ENCODE data around the gene SMIM17. TPM values are rescaled to one million over a fixed set of nuclear protein-coding genes. Genes with fewer than 3 reads are reported as not detected.

SMIM17 gene
- total and polyA plus RNA-seq, 2 of the 13 experiments (the other 11 are each of a cell fraction or from before 2014, with no cell fraction given), result 0.21 to 0.53 TPM

DNA sequence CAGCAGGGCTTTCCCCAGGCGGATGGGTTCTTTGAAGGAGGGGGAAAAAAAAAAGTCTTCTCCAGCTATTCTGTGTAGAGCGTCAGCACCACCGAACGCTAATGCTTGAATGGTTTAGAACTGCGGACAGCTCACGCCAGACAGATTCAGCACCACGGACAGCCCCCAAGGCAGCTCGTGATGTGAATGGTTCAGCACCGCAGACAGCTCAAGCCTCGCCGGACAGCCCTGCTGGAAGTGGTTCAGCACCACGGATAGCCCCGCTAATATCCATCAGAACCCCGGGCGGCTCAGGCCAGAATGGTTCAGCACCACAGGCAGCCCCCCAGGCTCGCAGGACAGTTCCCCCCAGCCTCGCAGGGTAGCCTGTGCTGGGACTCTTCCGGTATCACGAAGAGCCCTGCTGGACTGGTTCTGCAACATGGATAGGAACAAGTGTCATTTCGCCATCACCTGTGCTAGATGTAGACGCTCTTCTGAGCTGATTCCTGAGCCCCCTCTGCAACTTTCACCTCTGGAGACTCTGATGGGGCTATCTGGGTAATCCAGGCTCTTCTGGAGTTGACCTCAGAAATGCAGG, 4.9 kb upstream of the SMIM17 start (continued):
- TF ChIP-seq ZIK1 (CRISPR knock-in tag; IDR thresholded peaks at IDR 0.05; ENCODE audit: borderline replicate concordance, low read depth) (peak; percentile 100), ERF (CRISPR knock-in tag; IDR thresholded peaks at IDR 0.05) (peak; percentile 100), KDM6A (CRISPR knock-in tag; IDR thresholded peaks at IDR 0.05; ENCODE audit: low read depth) (peak; percentile 74), ZNF260 (CRISPR knock-in tag; IDR thresholded peaks at IDR 0.05; ENCODE audit: borderline replicate concordance, low read depth) (no peak), ZNF589 (CRISPR knock-in tag; conservative IDR thresholded peaks at IDR 0.05) (peak; percentile 100), SOX13 (IDR thresholded peaks at IDR 0.05) (no peak), SOX13 (CRISPR knock-in tag; conservative IDR thresholded peaks at IDR 0.05 in 1 of 2, IDR thresholded peaks at IDR 0.05 in 1 of 2) (peak in 1 of 2 experiments; percentile 80; a peak in 2 of 4 replicates), MAF1 (CRISPR knock-in tag; IDR thresholded peaks at IDR 0.05; ENCODE audit: borderline replicate concordance) (peak; percentile 99), KAT8 (CRISPR knock-in tag; IDR thresholded peaks at IDR 0.05) (peak; percentile 94), SRSF4 (IDR thresholded peaks at IDR 0.05; ENCODE audit: low read depth, low read length, poor library complexity, severe bottlenecking) (no peak), NR3C1 (CRISPR knock-in tag; IDR thresholded peaks at IDR 0.05) (peak; percentile 94), IRX3 (CRISPR knock-in tag; IDR thresholded peaks at IDR 0.05; ENCODE audit: borderline replicate concordance, low read depth) (peak; percentile 100), SP5 (CRISPR knock-in tag; IDR thresholded peaks at IDR 0.05; ENCODE audit: borderline replicate concordance, low read depth) (peak; percentile 63), KLF13 (CRISPR knock-in tag; IDR thresholded peaks at IDR 0.05) (peak; percentile 99), PHF21A (CRISPR knock-in tag; IDR thresholded peaks at IDR 0.05) (no peak), ZNF124 (CRISPR knock-in tag; IDR thresholded peaks at IDR 0.05) (peak; percentile 100)
- TF ChIP-seq, protein P1, sequence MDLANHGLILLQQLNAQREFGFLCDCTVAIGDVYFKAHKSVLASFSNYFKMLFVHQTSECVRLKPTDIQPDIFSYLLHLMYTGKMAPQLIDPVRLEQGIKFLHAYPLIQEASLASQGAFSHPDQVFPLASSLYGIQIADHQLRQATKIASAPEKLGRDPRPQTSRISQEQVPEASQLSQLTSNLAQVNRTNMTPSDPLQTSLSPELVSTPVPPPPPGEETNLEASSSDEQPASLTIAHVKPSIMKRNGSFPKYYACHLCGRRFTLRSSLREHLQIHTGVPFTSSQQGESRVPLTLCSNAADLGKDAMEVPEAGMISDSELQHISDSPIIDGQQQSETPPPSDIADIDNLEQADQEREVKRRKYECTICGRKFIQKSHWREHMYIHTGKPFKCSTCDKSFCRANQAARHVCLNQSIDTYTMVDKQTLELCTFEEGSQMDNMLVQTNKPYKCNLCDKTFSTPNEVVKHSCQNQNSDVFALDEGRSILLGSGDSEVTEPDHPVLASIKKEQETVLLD (CRISPR knock-in tag; IDR thresholded peaks at IDR 0.05; ENCODE audit: low read depth), result peak; percentile 95
- TF ChIP-seq, protein P2, sequence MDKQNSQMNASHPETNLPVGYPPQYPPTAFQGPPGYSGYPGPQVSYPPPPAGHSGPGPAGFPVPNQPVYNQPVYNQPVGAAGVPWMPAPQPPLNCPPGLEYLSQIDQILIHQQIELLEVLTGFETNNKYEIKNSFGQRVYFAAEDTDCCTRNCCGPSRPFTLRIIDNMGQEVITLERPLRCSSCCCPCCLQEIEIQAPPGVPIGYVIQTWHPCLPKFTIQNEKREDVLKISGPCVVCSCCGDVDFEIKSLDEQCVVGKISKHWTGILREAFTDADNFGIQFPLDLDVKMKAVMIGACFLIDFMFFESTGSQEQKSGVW (CRISPR knock-in tag; IDR thresholded peaks at IDR 0.05; ENCODE audit: borderline replicate concordance), result peak; percentile 99
- TF ChIP-seq, protein P3, sequence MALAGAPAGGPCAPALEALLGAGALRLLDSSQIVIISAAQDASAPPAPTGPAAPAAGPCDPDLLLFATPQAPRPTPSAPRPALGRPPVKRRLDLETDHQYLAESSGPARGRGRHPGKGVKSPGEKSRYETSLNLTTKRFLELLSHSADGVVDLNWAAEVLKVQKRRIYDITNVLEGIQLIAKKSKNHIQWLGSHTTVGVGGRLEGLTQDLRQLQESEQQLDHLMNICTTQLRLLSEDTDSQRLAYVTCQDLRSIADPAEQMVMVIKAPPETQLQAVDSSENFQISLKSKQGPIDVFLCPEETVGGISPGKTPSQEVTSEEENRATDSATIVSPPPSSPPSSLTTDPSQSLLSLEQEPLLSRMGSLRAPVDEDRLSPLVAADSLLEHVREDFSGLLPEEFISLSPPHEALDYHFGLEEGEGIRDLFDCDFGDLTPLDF (CRISPR knock-in tag; IDR thresholded peaks at IDR 0.05), result peak; percentile 95
- TF ChIP-seq, protein P4, sequence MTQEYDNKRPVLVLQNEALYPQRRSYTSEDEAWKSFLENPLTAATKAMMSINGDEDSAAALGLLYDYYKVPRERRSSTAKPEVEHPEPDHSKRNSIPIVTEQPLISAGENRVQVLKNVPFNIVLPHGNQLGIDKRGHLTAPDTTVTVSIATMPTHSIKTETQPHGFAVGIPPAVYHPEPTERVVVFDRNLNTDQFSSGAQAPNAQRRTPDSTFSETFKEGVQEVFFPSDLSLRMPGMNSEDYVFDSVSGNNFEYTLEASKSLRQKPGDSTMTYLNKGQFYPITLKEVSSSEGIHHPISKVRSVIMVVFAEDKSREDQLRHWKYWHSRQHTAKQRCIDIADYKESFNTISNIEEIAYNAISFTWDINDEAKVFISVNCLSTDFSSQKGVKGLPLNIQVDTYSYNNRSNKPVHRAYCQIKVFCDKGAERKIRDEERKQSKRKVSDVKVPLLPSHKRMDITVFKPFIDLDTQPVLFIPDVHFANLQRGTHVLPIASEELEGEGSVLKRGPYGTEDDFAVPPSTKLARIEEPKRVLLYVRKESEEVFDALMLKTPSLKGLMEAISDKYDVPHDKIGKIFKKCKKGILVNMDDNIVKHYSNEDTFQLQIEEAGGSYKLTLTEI (CRISPR knock-in tag; conservative IDR thresholded peaks at IDR 0.05), result peak; percentile 65; the same call in 1 of the 2 replicates
- TF ChIP-seq, protein P5, sequence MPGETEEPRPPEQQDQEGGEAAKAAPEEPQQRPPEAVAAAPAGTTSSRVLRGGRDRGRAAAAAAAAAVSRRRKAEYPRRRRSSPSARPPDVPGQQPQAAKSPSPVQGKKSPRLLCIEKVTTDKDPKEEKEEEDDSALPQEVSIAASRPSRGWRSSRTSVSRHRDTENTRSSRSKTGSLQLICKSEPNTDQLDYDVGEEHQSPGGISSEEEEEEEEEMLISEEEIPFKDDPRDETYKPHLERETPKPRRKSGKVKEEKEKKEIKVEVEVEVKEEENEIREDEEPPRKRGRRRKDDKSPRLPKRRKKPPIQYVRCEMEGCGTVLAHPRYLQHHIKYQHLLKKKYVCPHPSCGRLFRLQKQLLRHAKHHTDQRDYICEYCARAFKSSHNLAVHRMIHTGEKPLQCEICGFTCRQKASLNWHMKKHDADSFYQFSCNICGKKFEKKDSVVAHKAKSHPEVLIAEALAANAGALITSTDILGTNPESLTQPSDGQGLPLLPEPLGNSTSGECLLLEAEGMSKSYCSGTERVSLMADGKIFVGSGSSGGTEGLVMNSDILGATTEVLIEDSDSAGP (CRISPR knock-in tag; IDR thresholded peaks at IDR 0.05; ENCODE audit: borderline replicate concordance), result peak; percentile 83; the same call in 1 of the 2 replicates
- TF ChIP-seq, protein P6, sequence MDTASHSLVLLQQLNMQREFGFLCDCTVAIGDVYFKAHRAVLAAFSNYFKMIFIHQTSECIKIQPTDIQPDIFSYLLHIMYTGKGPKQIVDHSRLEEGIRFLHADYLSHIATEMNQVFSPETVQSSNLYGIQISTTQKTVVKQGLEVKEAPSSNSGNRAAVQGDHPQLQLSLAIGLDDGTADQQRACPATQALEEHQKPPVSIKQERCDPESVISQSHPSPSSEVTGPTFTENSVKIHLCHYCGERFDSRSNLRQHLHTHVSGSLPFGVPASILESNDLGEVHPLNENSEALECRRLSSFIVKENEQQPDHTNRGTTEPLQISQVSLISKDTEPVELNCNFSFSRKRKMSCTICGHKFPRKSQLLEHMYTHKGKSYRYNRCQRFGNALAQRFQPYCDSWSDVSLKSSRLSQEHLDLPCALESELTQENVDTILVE (CRISPR knock-in tag; IDR thresholded peaks at IDR 0.05), result peak; percentile 100

Data from HepG2 (cell line).